NCI-H2196 (cell line): ENCODE data around the gene TMEM91.

Experiments used
- DNase-seq: peaks from one replicate; lab custom pipeline; 2025; ENCODE audit not compliant: unreplicated experiment; lab: John Stamatoyannopoulos, UW

TMEM91 gene

GRCh38 chr19:41409288-41409687 is 33.0 kb downstream of the TMEM91 start:
- DNase-seq = peak; percentile 58

- no peak for DNase-seq
These were observed 34.2 kb downstream of the TMEM91 start for GRCh38 chr19:41410336-41411054.

DNA sequence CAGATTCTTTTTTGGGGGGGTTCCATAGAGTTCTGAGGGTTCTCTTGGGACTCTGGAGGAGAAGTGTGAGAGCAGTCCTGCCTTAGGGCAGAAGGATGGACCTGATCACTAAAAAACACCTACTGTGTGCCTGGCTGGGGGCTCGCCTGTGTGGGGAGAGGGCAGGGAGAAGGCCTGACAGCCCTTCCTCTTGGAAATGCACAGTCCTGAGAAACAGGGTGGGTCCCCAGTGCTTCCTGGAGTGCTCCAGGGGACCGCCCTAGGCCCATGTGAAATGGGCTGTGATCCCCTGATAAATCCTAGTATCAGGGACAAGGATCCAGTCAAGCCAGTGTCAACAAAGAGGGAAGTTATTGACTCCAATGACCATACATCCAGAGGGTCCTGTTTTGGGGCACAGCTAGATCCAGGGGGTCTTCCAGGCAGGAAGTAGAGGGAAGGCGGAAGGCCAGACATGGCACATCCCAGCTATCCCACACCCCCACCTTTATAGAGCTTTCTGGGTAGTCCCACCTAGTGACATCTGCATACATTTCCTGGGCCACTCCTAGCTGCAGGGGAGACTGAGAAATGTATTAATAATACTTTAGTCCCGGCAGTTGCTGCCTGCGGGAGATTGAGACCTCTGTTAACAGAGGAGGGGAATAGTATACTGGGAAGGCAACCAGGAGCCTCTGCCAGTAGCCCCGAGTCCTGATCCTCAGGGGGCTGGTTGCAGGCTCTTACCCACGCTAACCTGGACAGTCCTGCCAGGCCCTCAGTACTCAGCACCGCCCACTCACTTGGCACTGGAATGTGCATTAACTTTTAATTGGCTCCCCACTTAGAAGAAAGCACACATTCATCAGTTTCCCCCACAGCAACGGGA is 35.0 kb downstream of the TMEM91 start:
- no peak for DNase-seq

DNA sequence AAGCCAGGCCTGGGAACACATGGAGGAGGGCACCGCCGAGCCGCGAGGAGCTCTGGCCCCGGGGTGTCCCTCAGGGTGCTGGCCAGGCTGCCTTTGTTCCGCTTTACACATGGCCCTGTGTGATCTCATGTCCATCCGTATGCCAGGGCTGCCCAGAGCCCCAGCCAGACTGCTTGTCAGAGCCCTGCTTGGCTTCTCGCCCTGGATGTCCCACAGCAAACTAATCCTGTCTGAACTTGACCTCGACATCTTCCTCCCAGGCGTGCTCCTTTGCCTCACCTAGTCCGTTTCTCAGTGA is 35.6 kb downstream of the TMEM91 start:
- DNase-seq = no peak

DNA sequence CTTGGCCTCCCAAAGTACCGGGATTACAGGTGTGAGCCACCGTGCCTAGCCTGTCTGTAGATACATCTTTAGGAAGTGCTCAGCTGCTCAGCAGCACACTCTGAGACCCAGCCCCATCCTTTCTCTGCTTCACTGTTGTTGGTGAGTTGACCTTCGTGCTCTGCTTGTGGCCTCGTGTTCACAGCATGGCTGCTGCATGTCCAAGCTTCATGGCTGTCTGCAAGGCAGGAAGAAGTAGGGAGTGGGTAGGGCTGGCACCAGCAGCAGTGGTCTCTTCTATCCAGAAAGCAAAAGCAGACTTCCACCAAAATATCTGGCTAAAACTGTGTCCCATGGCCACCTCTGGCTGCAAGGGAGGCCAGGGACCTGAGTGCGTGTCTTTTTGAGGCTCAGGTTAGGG is 36.6 kb downstream of the TMEM91 start:
- no peak for DNase-seq

DNA sequence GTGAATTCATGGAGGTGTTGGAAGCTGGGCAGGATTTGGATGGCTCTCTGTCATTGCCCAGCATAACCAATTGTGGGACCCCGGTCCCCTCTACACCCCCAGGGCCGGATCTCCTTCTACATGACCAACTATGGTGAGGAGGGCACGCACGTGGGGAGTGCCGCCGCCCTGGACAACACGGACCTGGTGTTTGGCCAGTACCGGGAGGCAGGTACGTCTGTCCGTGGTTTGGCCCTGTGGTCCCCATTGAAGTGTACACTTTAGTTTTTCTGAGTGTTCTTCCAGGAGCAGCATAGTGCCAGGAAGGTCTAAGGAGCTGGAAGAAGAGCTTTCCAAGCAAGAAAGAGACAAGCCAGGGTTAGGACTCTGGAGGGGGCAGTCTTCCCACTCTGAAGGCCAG is 37.6 kb downstream of the TMEM91 start:
- DNase-seq = no peak

DNA sequence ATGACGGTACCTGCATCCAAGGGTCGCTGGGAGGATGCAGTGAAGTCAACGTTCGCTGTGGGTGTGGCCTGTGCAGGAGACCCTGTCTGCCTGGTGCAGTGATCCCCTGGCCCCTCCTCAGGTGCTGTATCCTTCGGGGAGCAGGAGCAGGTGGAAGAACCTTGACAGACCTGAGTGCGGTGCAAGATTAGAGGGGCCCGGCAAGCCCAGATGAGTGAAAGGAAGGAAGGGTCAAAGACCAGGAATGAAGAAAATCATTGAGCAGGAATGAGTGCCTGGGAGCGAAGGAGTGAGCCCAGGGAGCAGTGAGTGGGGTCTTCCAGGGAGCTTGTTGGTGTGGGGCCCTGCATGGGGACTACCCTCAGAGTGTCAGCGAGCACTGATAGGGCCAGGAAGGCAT is 38.1 kb downstream of the TMEM91 start:
- no peak for DNase-seq

- DNase-seq = peak; percentile 93
These were observed 38.8 kb downstream of the TMEM91 start for GRCh38 chr19:41415154-41415571.

- peak; percentile 89 for DNase-seq
These were observed 39.9 kb downstream of the TMEM91 start for GRCh38 chr19:41416194-41416674.

DNA sequence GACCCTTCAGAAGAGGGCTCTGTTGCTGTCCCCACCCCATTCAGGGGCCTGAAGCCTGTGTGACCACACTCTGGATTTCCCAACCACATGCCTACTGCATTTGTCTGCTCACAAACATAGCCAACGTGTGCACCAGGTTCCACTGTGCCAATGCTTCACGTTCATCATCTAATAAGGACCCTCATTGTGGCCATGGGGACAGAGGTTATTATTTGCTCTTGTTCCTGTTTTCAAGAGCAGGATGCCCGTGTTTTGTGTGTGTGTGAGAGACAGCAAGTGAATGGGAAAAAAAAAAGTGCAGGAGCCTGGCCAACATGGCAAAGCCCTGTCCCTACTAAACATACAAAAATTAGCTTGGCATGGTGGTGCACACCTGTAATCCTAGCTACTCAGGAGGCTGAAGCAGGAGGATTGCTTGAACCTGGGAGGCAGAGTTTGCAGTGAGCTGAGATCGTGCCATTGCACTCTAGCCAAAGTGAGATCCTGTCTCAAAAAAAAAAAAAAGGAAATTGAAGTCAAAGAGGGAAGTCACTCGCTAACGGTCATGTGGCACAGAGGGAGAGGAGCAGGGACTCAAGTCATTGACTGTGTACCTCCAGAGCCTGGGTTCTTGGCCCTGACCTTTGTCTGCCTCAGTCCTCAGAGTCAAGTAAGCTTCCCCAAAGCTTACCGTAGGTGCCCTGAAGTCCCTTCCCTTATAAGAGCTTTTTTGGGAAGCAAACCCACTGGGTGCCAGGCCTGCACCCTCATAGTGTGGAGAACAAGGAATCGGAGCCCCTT is 44.0 kb downstream of the TMEM91 start:
- DNase-seq = no peak

DNA sequence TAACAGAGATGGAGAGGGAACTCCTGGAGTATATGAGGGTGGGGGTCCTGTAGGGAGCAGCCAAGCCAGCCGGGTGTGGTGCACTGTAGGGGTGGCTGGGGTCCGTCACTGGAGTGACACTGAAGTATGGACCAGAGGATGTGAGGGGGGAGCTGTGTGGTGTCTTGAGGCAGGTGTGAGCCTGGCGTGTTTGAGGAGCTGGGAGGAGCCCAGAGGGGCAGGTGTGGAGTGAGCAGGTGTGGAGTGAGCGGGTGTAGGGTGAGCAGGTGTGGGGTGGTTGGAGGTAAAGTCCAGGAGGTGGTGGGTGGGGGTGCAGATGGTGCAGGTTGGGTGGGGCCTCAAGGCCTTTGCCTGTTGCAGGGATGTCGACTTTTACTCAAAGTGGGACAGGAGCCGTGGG is 45.0 kb downstream of the TMEM91 start:
- DNase-seq = peak; percentile 69

- no peak for DNase-seq
These were observed 45.6 kb downstream of the TMEM91 start for GRCh38 chr19:41421973-41422372.

GRCh38 chr19:41422456-41422855 is 46.1 kb downstream of the TMEM91 start:
- no peak for DNase-seq

DNA sequence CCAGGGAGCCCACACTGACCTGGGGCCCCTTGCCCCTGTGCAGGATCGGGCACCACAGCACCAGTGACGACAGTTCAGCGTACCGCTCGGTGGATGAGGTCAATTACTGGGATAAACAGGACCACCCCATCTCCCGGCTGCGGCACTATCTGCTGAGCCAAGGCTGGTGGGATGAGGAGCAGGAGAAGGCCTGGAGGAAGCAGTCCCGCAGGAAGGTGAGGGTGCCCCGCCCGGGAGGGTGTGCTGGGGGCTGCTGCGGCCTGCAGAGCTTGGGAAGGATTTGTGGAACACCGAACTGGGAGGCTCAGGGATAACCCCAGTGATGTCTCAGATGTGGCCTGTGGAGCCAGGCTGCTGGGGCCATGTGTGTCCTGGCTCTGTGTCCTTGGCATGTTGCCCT is 46.6 kb downstream of the TMEM91 start:
- no peak for DNase-seq

DNA sequence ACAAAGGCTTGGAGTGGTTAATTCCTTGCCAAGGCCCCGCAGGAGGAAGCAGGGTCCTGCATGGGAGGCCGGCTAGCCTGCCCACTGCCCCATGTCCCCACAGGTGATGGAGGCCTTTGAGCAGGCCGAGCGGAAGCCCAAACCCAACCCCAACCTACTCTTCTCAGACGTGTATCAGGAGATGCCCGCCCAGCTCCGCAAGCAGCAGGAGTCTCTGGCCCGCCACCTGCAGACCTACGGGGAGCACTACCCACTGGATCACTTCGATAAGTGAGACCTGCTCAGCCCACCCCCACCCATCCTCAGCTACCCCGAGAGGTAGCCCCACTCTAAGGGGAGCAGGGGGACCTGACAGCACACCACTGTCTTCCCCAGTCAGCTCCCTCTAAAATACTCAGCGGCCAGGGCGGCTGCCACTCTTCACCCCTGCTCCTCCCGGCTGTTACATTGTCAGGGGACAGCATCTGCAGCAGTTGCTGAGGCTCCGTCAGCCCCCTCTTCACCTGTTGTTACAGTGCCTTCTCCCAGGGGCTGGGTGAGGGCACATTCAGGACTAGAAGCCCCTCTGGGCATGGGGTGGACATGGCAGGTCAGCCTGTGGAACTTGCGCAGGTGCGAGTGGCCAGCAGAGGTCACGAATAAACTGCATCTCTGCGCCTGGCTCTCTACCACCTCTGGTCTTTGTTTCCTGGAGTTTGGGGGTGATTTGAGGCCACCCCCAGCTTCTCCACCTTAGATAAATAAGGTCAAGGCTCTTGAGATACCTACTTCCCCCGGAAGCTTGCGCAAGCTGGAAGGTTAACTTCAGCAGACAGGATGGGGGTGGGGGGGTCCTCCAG is 48.2 kb downstream of the TMEM91 start:
- no peak for DNase-seq

DNA sequence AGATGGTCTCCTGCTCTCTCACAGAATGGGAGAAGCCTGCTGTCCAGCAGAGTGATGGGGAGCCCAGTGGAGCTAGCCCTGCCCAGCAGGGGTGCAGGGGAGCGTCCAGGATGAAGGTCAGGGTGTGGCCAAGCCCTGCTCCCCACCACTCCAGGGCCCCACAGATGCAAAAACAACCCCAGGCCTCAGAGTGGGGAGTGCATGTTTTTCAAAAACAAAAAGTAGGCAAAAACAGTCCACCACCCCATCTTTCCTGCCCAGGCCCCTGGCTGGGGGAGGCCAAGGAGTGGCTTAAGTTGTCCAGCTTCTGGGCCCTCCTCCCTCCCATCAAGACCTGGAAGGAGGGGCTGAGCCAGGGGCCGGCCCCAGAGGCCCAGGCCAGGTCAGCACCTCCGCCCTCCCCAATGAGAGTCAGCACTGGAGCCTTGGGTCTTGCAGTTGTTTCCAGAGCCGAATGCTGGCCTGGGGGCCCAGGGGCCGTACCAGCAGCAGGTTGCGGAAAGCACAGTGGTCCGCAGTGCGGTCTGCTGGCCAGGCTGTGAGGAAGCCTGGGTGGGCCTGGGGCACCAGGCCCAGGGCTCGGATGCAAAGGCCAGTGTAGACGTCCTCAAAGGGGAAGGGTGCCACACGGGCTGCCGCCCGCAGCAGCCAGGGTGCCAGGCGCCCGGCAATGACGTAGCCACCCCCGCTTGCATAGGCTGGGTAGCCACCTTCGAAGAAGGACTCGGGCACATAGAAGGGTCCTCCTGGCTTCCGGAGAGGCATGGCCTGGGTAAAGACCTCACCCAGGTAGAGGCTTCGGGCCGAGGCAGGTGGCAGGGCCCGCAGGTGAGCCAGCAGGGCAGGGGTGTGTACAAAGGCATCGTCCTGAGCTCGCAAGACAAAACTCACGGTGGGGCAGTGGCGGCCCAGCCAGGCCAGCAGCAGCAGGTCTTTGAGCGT is 49.1 kb downstream of the TMEM91 start:
- no peak for DNase-seq

- no peak for DNase-seq
These were observed 49.9 kb downstream of the TMEM91 start for GRCh38 chr19:41426116-41426841.

DNA sequence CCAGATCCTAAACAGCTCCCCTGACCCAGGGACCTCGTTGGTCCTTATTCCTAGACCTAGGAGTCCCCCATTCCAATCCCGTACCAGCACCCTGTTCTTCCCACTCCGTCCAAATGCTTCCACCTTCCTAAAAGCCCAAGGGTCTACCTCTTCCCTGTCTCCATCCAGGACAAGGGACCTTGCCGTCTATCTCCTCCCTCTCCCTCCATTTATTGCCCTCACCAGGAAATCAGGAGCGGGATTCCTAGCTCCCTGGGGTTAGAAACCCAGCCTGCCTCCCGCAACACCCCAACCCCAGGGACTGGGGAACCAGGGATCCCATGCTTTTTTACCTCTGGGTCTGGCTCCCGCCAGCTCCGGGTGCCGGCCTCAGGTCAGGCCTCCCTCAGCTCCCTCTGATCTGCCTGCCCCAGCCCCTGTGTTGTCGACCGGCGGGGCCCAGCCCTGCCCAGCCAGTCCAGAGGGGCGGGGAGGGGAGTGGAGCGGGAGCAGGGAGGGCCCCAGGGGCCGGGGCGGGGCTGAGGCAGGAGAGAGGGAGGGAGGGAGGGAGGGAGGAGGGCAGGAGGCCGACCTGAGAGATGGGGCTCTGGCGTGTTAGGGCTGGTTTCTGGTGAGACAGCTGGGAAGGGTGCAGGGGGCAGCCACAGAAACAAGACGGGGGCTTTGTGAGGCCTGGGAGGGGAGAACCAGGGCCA is 50.8 kb downstream of the TMEM91 start, which contains the start of gene B3GNT8:
TSS of gene B3GNT8 (minus strand) at position 423 of the 695 bp plus-strand sequence. CDS start 596 bp downstream, outside the sequence.
- DNase-seq = peak; percentile 85
